ENCODE measurements around the gene CEBPZOS.

- TF ChIP-seq CTCF (conservative IDR thresholded peaks at IDR 0.05) (no peak), EZH2 (IDR thresholded peaks at IDR 0.05; ENCODE audit: low read depth) (no peak)
Observed at GRCh38 chr2:37243435-37243834, 47.1 kb downstream of the CEBPZOS start.

Data from PC-9 (cell line).